ENCODE data around the gene BRSK1. TPM values are rescaled to one million over a fixed set of nuclear protein-coding genes. Genes with fewer than 3 reads are reported as not detected.

Gene BRSK1
- total RNA-seq, 1 experiment from 2014 or later, result 5.7 TPM

DNA sequence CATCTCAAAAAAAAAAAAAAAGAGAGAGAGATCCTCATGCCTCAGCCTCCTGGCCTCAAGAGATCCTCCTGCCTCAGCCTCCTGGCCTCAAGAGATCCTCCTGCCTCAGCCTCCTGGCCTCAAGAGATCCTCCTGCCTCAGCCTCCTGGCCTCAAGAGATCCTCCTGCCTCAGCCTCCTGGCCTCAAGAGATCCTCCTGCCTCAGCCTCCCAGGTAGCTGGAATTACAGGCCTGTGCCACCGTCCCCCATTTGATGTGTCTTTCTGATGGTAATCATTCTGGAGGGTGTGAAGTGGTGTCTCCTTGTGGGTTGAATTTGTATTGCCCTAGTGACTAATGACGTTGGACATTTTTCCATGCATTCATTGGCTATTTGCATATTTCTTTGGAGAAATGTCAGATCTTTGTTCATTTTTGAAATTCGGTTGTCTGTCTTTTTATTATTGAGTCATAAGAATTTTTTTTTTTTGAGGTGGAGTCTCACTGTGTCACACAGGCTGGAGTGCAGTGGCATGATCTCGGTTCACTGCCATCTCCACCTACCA lies 45.0 kb downstream of the BRSK1 start:
- DNase-seq (ENCODE audit: low read depth), result peak; percentile 38

GRCh38 chr19:55329791-55330190 lies 46.0 kb downstream of the BRSK1 start:
- DNase-seq (ENCODE audit: low read depth), result peak; percentile 52

- no peak for DNase-seq (ENCODE audit: low read depth)
Measured at GRCh38 chr19:55333870-55334269, 50.1 kb downstream of the BRSK1 start.

GRCh38 chr19:55336101-55336500 lies 52.3 kb downstream of the BRSK1 start:
- peak; percentile 51 for DNase-seq (ENCODE audit: low read depth)

- peak; percentile 100 for DNase-seq (ENCODE audit: low read depth)
Measured at GRCh38 chr19:55339105-55339888, 55.5 kb downstream of the BRSK1 start, which contains the start of gene KMT5C. Gene KMT5C (plus strand): TSS chr19:55339876. CDS start chr19:55341937, 2,061 bp downstream.

DNA sequence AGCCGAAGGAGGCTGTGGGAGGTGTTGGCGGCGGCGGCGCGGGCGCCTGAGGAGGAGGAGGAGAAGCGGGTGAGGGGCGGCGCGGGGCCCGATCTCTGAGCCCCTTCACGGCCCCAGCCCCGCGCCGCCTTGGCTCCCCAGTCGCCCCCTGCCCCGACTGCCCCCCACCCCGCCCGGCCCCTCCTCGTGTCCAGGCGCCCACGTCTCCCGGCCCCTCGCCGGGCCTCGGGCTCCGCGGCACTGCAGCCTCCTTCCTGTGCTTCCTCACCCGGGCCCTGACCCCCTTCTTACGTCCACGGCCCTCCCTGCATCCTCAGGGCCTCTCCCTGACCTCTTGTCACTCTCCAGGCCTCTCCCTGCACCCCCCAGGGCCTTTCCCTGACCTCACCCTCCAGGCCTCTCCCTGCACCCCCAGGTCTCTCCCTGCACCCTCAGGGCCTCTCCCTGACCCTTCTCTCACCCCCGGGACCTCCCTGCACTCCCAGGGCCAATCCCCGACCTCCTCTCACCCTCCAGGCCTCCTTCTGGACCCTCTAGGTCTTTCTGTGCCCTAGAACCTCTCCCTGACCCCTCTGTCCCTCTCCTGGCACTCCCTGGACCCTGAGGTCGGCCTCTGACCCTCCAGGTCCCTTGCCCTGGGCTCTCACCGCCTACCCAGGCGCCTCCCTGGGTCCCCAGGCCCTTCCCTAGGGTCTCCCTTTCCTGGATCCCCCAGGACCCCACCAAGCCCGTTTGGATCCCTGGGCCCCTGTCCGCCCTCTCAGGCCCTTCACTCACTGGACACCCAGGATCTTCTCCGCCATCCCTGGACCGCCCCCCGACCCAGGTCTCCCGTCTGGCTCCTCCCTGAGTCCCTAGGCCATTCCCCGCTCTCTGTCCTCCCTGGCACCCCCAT lies 56.3 kb downstream of the BRSK1 start:
- no peak for DNase-seq (ENCODE audit: low read depth)

DNA sequence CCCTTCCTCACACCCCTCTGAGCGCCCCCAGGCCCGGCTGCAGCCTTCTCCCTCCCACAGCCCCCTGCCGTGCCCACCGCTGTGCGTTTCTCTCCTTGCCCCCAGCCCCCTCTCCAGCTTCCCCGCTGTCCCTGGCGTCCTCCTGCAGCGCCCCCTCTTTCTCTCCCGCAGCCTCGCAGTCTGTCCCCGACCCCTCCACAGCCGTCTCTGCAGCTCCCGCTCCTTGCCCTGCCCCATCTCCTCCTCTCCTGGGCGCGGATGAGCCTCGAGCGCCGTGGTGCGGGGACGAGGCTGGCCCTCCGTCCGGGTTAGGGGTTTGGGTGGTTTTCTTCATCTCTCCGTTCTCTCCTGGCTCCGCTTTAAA lies 57.0 kb downstream of the BRSK1 start:
- DNase-seq (ENCODE audit: low read depth), result no peak

- peak; percentile 73 for DNase-seq (ENCODE audit: low read depth)
Measured at GRCh38 chr19:55341171-55341588, 57.4 kb downstream of the BRSK1 start.

- no peak for DNase-seq (ENCODE audit: low read depth)
Measured at GRCh38 chr19:55341595-55342531, 58.1 kb downstream of the BRSK1 start.

DNA sequence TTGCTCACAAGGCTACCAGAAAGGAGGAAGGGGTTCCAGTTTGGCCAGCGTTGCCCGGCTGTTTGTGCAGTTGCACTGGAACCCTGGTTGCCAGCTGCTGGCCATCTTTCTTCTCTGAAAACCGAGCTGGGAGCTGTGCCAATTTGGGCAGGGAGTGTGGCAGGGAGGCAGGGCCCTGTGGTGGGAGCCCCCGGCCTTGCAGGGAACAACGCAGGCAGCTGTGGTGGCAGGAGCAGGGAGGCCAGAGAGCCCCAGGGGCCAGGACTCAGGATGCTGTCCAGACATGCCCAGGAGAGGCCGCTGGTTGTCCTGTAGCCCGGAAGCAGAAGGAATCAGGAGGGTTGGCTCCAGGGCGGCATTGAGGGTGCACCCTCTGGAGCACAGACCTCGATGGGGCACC lies 60.6 kb downstream of the BRSK1 start:
- peak; percentile 90 for DNase-seq (ENCODE audit: low read depth)

GRCh38 chr19:55345101-55345817 lies 61.5 kb downstream of the BRSK1 start:
- DNase-seq (ENCODE audit: low read depth), result no peak

DNA sequence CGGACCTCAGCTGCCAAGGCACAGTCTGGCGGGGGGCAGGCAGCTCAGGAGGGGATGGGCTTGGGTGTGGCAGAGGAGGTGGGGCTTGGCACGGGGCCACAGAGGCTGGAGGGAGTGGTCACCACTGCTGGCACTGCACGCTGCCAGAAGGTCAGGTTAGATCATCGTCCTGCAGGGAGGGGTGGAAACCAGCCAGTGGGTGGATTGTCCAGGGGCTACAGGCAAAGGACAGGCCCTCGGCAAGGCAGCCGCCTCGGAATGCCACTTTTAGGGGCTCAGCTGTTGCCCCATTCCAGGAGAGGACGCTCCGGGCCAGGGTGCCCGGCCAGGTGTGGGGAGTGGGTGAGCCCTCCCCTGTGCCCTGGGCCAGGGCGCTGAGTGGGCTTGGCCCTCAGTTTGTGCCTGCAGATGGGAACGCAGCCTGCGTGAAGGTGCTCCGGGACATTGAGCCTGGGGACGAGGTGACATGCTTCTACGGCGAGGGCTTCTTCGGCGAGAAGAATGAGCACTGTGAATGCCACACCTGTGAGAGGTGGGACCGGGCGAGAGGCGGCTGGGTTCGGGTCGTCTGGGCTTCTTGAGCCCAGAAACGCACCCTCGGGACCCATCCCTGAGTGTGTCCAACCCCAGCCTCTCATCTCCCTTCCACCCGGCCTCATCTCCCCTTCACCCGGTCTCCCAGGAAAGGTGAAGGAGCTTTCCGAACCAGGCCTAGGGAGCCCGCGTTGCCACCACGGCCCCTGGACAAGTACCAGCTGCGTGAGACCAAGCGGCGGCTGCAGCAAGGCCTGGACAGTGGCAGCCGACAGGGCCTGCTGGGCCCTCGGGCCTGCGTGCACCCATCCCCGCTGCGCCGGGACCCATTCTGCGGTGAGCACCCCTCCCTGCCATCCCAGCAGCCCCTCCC lies 62.3 kb downstream of the BRSK1 start:
- DNase-seq (ENCODE audit: low read depth), result peak; percentile 45

- no peak for DNase-seq (ENCODE audit: low read depth)
Measured at GRCh38 chr19:55346725-55347441, 63.1 kb downstream of the BRSK1 start.

- DNase-seq (ENCODE audit: low read depth), result no peak
Measured at GRCh38 chr19:55347442-55348009, 63.7 kb downstream of the BRSK1 start.

- no peak for DNase-seq (ENCODE audit: low read depth)
Measured at GRCh38 chr19:55348317-55349034, 64.7 kb downstream of the BRSK1 start.

GRCh38 chr19:55350620-55351315 lies 67.0 kb downstream of the BRSK1 start:
- no peak for DNase-seq (ENCODE audit: low read depth)

- DNase-seq (ENCODE audit: low read depth), result no peak
Measured at GRCh38 chr19:55352040-55352439, 68.2 kb downstream of the BRSK1 start.

All from LHCN-M2 (cell line).